ENCODE results near the gene CDH4. TPM values are rescaled to one million over a fixed set of nuclear protein-coding genes. Genes with fewer than 3 reads are reported as not detected.

Gene CDH4
- total and polyA plus RNA-seq, 9 of the 15 experiments (the other 6 are each of a cell fraction or from before 2014, with no cell fraction given), result 0.04 TPM; not detected in 8

DNA sequence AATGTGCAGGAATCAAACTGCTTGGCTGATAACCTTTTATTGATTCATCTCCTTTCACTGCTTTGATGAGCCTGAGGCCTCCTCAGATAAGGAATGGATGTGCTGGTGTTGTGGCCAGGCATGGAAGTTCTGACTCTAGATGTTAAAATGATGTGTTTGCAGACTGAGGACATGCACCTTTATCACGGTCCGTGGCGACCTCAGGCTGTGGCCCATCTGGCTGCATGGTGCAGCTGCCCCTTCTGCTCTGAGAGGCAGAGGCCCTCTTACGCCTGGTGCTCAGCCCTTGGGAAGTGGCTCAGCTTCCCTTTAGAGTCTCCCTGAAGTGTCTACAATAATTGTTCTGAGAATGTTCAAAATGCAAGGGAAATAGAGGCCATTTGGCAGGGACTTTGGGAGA is 26.2 kb downstream of the CDH4 start:
- POLR2A ChIA-PET, result no interaction called here
- intact Hi-C loops (cut with micrococcal nuclease) (no loop called here), in situ Hi-C loops (cut with MboI) (no loop called here)
- peaks cover 2% of the 10 kb centered on the region; the same call in 1 of the 2 replicates for H3K9me3 ChIP-seq (replicated peaks; ENCODE audit: control insufficient read depth, insufficient read depth, low read depth, low read length)
- ATAC-seq, result no peak
- CTCF ChIA-PET (ENCODE audit: low intra/inter-chr PET ratio), result no interaction called here
- no peaks in the 10 kb centered on the region for H3K79me2 ChIP-seq (ENCODE audit: control insufficient read depth, insufficient read depth, low read length)
- H3K4me1 ChIP-seq (replicated peaks in 1 of 2; ENCODE audit: control insufficient read depth in 2 of 2, insufficient read depth in 2 of 2, low read length in 2 of 2), result no peaks in the 10 kb centered on the region
- H3K9ac ChIP-seq (ENCODE audit: insufficient read depth in 1 of 2, low read depth in 2 of 2, low read length in 2 of 2), result no peak overlapping the region
- H3K27ac ChIP-seq (ENCODE audit: extremely low read depth, low read depth, low read length), result no peak overlapping the region
- TF ChIP-seq, protein P1, sequence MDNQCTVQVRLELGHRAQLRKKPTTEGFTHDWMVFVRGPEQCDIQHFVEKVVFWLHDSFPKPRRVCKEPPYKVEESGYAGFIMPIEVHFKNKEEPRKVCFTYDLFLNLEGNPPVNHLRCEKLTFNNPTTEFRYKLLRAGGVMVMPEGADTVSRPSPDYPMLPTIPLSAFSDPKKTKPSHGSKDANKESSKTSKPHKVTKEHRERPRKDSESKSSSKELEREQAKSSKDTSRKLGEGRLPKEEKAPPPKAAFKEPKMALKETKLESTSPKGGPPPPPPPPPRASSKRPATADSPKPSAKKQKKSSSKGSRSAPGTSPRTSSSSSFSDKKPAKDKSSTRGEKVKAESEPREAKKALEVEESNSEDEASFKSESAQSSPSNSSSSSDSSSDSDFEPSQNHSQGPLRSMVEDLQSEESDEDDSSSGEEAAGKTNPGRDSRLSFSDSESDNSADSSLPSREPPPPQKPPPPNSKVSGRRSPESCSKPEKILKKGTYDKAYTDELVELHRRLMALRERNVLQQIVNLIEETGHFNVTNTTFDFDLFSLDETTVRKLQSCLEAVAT (IDR thresholded peaks at IDR 0.05), result no peak
- TF ChIP-seq POLR2B (IDR thresholded peaks at IDR 0.05; ENCODE audit: low read depth, partially characterized antibody) (no peak), HDAC1 (IDR thresholded peaks at IDR 0.05) (no peak), MTA1 (IDR thresholded peaks at IDR 0.05; ENCODE audit: borderline replicate concordance) (no peak), KLF16 (IDR thresholded peaks at IDR 0.05) (no peak), SP2 (IDR thresholded peaks at IDR 0.05; ENCODE audit: extremely low read depth, low read depth, low read length, poor library complexity, severe bottlenecking) (no peak), PTTG1 (tag; IDR thresholded peaks at IDR 0.05; ENCODE audit: low read depth) (no peak), NFE2L1 (tag; IDR thresholded peaks at IDR 0.05; ENCODE audit: borderline replicate concordance, low read depth) (no peak), EZH2 (IDR thresholded peaks at IDR 0.05; ENCODE audit: borderline replicate concordance, low read depth, low read length) (no peak), ZBTB8A (IDR thresholded peaks at IDR 0.05; ENCODE audit: partially characterized antibody) (no peak)
- TF ChIP-seq, protein P2, sequence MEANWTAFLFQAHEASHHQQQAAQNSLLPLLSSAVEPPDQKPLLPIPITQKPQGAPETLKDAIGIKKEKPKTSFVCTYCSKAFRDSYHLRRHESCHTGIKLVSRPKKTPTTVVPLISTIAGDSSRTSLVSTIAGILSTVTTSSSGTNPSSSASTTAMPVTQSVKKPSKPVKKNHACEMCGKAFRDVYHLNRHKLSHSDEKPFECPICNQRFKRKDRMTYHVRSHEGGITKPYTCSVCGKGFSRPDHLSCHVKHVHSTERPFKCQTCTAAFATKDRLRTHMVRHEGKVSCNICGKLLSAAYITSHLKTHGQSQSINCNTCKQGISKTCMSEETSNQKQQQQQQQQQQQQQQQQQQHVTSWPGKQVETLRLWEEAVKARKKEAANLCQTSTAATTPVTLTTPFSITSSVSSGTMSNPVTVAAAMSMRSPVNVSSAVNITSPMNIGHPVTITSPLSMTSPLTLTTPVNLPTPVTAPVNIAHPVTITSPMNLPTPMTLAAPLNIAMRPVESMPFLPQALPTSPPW (CRISPR knock-in tag; IDR thresholded peaks at IDR 0.05), result no peak
- TF ChIP-seq, protein P3, sequence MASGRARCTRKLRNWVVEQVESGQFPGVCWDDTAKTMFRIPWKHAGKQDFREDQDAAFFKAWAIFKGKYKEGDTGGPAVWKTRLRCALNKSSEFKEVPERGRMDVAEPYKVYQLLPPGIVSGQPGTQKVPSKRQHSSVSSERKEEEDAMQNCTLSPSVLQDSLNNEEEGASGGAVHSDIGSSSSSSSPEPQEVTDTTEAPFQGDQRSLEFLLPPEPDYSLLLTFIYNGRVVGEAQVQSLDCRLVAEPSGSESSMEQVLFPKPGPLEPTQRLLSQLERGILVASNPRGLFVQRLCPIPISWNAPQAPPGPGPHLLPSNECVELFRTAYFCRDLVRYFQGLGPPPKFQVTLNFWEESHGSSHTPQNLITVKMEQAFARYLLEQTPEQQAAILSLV (tag; IDR thresholded peaks at IDR 0.05), result no peak
- TF ChIP-seq, protein P4, sequence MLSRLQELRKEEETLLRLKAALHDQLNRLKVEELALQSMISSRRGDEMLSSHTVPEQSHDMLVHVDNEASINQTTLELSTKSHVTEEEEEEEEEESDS (CRISPR knock-in tag; IDR thresholded peaks at IDR 0.05), result no peak
- H3K9me1 ChIP-seq (ENCODE audit: control insufficient read depth, insufficient read depth, low read length), result no peaks in the 10 kb centered on the region
- H3K4me2 ChIP-seq (ENCODE audit: insufficient read depth, low read length), result no peak overlapping the region
- H2AFZ ChIP-seq (ENCODE audit: low read depth, low read length), result no peak overlapping the region
- no peak for DNase-seq (ENCODE audit: extremely low read depth in 1 of 4, low spot score in 3 of 4)
- no peak for FAIRE-seq
- no peaks in the 10 kb centered on the region; a peak in 1 of 5 replicates for H3K27me3 ChIP-seq (ENCODE audit: control insufficient read depth in 2 of 2, insufficient read depth in 2 of 2, low read length in 2 of 2)
- H4K20me1 ChIP-seq (replicated peaks; ENCODE audit: control insufficient read depth, insufficient read depth, low read length), result no peaks in the 10 kb centered on the region
- no peak overlapping the region for H3K4me3 ChIP-seq
- no TSS peak for BruUV-seq (replicated peaks)
- 0% methylated on average over 4 of the region's 4 CpGs for whole genome bisulfite sequencing (ENCODE audit: insufficient coverage, low coverage, missing lambda C conversion rate)
- no peaks in the 10 kb centered on the region for H3K36me3 ChIP-seq (ENCODE audit: control insufficient read depth, insufficient read depth, low read length)
